Stimulated activated CD4-positive, alpha-beta T cell treated with anti-CD3 and anti-CD28 coated beads, Interleukin-1b, Interleukin-23, amount 100 ng/mL, for 24 hours (primary cell): Measurements from ENCODE around the gene MAZ.

Experiments
- DNase-seq, 4 experiments: peaks; one replicate each; pipeline ENCODE4 v3.0.0-alpha.2; 2020; ENCODE audit warnings: low read depth in 4 of 4, low spot score in 1 of 4

MAZ gene

GRCh38 chr16:29809031-29809747, 2.9 kb downstream of the MAZ start:
- no peak for DNase-seq

- DNase-seq: no peak
Observed at GRCh38 chr16:29809850-29810698, 3.7 kb downstream of the MAZ start.

DNA sequence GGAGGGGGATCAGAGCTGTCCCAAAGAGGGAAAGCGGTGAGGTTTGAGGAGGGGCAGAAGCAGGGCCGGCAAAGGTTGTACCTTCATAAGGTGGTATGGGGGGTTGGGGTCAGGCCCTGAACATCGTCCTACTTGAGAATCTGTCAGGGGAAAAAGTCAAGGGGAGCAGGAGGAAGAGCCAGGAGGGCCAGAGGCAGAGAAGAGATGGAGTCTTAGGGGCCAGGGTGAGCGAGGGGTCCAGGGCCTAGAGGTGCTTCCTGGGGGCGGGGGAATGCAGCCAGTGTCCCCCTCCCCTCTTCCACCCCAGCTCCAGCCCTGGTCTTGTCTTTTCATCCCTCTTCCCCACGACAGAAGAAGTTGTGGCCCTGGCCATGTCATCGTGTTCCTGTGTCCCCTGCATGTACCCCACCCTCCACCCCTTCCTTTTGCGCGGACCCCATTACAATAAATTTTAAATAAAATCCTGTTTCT, 4.4 kb downstream of the MAZ start:
- DNase-seq: no peak

- peak in 2 of 4 experiments; percentile 64 to 83 for DNase-seq
Observed at GRCh38 chr16:29811170-29811895, 5.0 kb downstream of the MAZ start.

DNA sequence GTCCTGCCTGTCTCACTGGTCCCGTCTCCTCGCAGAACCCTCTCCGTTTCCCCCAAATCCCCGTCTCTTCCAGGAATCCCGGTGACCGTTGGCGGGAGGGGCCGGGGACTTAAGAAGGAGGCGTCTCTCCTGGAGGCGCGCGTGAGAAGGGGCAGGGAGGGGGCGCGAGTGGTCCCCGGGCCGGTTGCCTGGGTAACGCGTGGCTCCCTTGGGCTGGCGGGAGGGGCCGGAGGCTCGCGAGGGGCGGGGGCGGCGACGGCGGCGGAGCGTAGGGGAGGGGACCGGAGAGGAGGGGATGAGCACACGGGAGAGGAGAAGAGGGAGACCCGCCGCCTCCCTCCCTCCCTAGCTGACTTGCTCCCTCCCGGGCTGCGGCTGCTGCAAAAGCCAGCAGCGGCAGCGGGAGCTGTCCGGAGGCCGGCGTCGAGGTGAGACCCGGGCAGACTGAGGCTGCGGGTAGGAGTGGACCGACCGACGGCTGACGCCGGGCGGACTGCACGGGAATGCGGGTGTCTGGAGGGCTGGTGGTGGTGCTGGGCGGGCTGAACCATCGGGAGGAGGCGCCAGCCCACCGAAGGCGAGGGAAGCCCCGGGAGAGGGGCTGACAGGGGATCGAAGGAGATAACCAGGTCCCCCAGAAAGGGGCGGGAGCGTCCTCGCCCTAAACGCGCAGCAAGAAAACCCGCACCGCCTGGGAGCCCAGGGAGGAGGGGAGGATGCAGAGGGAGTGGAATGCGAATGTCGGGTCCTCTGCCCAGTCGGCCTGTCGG, 5.8 kb downstream of the MAZ start, which contains the start of gene PRRT2:
TSS of gene PRRT2 (plus strand) at position 298 of the 770 bp plus-strand sequence. CDS start 862 bp downstream, outside the sequence.
- DNase-seq: no peak

DNA sequence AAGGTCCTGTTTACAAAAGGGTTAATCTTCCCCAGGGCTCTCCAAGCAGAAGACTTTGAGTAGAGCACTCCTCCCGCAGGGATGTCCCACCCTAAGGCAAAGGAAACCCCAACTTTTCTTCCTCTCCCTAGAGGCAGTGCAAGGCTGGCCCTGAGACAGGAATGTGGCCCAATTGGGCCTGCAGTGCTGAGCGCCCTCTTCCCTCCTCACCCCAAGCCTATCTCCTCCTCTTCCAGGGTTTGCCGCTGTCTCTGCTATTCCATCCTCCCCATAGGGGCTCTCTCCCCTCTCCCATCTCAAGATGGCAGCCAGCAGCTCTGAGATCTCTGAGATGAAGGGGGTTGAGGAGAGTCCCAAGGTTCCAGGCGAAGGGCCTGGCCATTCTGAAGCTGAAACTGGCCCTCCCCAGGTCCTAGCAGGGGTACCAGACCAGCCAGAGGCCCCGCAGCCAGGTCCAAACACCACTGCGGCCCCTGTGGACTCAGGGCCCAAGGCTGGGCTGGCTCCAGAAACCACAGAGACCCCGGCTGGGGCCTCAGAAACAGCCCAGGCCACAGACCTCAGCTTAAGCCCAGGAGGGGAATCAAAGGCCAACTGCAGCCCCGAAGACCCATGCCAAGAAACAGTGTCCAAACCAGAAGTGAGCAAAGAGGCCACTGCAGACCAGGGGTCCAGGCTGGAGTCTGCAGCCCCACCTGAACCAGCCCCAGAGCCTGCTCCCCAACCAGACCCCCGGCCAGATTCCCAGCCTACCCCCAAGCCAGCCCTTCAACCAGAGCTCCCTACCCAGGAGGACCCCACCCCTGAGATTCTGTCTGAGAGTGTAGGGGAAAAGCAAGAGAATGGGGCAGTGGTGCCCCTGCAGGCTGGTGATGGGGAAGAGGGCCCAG, 6.7 kb downstream of the MAZ start:
- DNase-seq: no peak

GRCh38 chr16:29813644-29814562, 7.6 kb downstream of the MAZ start:
- no peak for DNase-seq

DNA sequence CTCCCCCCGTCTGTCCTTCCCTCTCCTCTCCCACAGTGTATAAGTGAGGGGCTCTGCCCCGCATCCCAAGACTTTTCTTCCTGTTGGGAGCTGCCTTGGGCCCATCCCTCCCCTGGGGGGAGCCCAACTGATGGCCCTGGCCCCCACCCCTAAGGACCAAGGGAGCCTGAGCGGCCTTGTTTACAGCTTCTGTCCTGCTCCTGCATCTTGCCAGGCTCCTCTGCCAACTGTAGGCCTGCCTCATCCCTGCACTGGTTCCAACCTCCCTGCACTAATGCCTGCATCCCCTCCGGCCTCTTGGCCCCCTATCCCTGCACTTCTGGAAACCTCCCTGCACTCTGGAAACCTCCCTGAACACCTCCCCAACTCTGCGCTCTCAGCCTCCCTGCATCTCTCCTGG, 8.3 kb downstream of the MAZ start:
- DNase-seq: no peak

DNA sequence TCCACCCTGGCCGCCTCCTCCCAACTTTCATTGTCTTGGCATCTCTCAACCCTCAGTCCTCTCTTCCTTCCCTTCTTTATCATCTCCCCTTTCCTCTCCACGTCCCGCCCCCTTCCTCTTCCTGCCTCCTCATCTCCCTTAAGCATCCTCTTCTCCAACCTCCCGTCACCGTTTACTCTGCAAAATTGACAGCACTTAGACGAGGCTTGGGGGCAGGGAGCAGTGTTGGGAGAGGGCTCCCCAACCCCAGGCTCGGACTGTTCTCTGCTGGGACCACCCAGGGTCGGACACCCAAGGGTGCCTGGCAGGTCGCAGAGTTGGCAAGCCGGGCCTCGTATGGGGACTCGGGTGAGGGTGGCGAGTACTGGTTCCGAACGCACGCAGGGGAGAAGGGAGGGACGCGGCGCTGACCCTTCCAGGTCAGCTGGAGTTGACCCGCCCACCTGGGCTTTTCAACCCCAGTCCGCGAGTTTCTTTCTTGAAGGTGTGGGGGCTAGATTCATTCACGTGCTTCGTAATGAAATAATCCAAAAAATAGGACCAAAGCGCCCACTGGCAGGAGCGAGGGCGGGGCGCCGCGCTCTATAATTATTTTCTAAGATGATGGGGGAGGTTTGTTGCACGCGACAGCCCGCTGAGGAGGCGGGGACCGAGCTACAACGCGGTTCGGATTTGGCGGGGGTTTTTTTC, 8.8 kb downstream of the MAZ start:
- DNase-seq: no peak

DNA sequence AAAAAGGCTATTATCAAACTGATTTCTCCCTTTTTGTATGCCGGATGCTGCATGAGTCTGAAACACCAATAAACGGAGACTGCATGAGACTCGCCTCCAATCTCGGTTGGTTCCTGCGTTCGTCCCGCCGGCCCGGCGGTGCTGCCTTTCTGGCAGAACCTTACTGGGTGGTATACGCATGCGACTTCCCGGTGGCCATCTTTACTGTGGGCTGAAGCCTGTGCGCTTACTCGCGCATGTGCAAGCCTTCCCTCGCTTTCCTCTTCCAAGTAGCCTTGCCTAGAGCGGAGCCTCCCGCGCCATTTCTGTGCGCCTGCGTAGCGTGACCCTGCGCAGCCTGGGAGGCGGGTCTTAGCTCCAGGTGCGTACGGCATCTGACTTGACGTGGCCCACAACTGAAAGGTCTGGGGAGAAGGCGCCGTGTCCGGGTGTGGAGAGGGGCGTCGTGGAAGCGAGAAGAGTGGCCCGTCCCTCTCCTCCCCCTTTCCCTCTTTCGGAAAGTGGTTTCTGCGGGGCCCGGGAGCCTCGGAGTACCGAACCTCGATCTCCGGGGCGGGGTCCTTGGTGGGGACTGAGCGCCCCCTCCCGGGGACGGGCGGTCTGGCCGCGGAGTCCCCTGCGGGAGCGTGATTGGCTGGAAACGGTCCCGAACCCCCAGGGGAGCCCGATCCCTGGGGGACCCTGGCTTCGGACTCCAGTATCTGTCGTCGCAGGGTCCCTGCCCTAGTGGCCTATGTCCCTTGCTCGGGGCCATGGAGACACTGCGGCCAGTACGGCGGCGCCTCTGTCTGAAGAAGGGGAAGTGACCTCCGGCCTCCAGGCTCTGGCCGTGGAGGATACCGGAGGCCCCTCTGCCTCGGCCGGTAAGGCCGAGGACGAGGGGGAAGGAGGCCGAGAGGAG, 9.7 kb downstream of the MAZ start, which contains the start of gene PAGR1:
TSS of gene PAGR1 (plus strand) at position 360 of the 901 bp plus-strand sequence. CDS start at position 734, 374 bp downstream.
- peak; percentile 93 to 96 (median 95) for DNase-seq

DNA sequence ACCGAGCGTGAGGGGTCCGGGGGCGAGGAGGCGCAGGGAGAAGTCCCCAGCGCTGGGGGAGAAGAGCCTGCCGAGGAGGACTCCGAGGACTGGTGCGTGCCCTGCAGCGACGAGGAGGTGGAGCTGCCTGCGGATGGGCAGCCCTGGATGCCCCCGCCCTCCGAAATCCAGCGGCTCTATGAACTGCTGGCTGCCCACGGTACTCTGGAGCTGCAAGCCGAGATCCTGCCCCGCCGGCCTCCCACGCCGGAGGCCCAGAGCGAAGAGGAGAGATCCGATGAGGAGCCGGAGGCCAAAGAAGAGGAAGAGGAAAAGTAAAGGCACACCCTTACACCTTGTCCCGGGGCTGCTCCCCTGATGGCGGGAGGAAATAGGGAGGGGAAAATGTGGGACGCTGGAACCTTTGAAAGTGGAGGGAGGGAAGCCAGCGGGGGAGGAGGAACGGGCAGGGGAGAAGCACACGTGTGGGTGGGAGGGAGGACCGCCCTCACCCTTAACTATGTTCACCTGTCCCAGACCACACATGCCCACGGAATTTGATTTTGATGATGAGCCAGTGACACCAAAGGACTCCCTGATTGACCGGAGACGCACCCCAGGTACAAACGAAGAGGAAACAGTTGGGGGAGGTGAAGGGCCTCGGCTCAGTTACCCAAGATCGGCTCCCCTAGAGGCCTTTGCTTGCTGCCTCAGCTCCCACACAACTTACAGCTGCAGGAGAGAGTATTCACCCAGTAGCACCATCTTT, 10.5 kb downstream of the MAZ start:
- peak in 1 of 4 experiments; percentile 70 for DNase-seq

DNA sequence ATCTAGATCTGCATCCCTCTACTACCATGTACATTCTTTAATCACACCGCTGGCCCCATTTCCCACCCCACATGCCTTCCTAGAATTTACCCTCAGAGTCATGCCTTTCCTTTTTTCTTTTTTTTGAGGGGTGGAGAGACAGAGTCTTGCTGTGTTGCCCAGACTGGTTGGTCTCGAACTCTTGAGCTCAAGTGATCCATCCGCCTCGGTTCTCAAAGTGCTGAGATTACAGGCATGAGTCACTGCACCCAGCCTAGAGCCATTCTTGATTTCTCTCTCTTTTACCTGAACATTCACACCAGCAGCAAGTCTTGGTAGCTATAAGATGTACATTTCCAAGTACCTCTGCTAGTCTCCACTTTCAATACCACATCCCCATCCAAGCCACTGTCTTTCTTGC, 11.8 kb downstream of the MAZ start:
- DNase-seq: no peak

DNA sequence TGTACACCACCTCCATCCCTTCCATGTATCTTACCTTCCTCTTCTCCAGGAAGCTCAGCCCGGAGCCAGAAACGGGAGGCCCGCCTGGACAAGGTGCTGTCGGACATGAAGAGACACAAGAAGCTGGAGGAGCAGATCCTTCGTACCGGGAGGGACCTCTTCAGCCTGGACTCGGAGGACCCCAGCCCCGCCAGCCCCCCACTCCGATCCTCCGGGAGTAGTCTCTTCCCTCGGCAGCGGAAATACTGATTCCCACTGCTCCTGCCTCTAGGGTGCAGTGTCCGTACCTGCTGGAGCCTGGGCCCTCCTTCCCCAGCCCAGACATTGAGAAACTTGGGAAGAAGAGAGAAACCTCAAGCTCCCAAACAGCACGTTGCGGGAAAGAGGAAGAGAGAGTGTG, 13.2 kb downstream of the MAZ start:
- no peak for DNase-seq

DNA sequence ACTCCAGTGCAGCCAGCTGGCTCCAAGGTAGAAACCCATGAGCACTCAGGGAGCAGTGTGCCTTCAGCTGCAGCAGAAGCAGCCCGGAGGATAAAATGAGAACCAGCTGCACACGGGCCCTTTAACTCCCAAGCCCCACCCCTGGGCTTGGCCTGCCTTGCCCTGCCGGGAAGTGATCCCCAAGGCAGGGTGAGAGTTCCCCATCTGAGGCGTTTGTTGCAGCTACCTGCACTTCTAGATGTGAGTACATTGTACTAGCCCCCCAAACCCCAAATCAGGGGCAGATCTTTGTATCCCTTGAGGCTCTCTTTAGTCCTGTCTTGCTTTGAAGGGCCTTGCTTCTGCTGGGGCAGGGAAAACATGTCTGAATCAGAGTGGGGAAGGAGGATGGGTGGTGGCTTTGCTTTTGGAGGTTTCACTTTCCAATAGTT, 14.0 kb downstream of the MAZ start, which contains the start of gene MVP:
TSS of gene MVP (plus strand) at position 192 of the 431 bp plus-strand sequence. CDS start 10,088 bp downstream, outside the sequence.
- DNase-seq: no peak

DNA sequence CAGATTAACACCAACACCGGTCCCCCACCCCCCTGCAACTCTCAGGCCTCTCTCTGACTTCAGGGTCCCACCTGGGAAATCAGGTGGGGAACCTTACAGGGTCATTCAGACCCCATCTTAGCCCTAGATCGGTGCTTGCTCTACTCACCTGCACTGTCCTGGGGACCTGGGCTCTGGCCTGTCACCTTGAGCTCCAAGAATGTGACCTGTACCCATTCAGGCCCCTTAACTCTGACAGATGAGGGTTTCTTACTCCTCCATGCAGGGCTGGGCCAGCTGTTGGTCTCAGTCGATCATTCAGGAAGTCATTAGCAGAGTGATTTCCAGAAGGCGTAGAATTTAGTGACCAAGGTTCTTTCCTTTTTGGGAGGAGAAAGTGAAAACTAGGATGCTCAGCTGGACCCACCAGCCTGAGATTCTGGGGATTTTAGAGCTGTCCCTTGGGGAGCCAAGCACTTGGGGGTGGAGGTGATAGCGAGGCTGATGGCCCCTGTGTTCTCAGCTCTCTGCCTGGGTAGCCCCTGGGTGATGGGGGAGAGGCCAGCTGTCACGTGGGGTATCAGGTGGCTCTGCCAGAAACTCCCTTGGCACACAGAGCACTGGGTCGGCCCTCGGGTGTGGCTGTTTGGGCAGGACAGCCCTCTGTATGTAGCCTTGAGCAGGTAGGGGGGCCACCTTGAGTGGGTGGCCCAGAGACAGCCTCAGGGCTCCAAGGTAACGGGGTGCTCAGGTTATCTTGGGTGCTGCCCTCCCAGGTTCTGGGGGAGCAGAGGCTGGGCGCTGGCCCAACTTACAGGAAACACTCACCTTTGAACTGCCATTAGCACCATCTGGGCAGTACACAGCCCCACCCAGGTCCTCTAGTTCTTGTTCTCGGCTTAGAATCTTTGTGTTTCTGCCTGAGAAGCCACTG, 14.7 kb downstream of the MAZ start:
- DNase-seq: no peak
